Measurements from ENCODE around the gene LIPN. TPM values are rescaled to one million over a fixed set of nuclear protein-coding genes. Genes with fewer than 3 reads are reported as not detected.

LIPN gene
- polyA plus RNA-seq, 1 experiment = not detected

DNA sequence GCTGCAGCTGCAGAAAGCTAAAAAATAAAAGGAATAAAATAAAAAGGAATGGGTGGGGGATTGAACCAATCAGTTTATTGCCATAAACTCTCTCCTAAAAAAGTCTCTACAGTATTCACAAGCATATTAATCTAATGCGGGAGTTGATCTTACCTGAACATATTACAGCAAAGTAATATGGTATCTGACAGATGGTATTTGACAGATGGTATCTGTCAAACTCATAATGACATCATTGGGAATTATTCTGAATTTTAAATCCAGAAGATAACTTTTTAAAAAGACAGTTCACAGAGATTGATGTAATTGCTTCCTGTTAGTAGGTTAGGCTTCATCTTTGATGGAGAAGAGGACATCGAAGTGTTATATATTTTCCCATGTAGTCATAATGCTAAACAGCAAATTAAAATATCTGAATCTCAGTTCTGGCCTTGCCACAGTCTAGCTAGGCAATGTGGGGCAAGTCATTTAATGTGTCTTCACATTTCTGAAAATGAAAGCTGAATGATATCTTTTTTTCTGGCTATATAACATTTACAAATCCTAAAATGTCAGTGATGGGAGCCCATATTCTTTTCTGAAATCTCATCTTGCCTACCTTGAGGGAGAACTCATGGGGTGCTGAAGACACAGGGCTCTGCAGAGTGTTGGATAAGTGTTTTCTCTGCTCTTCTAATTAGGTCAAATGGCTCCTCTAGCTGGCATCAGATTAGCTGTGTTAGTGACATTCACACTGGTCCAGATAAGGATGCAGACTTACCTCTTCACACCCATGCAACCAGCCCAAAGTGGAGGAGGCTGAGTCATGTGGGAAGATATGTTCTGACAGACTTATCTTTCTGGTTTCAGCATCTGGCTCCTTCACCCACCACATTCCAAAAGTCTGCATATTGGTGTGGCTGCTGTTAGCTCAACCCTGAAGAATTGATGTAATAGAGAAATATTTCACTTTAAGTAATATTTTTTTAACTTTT lies 40.6 kb downstream of the LIPN start:
- peak; percentile 18 for DNase-seq (ENCODE audit: low read depth, low spot score)
- Histone ChIP-seq H3K27ac (ENCODE audit: low read depth, low read length) (no peak overlapping the region), H3K4me3 (ENCODE audit: low read depth, low read length) (no peak overlapping the region), H3K27me3 (ENCODE audit: control insufficient read depth, insufficient read depth, low read length) (no peaks in the 10 kb centered on the region), H3K9me3 (ENCODE audit: control insufficient read depth, insufficient read depth, low read length) (no peaks in the 10 kb centered on the region)
- ChIA-PET POLR2A (no interaction called here), CTCF (interaction anchor here (1.0 to 2.9 kb wide), 2 partner anchors 9 to 217 kb away, joined by 3 to 24 read pairs; partner anchors contain the start of gene RNLS)
- TF ChIP-seq, protein P1, sequence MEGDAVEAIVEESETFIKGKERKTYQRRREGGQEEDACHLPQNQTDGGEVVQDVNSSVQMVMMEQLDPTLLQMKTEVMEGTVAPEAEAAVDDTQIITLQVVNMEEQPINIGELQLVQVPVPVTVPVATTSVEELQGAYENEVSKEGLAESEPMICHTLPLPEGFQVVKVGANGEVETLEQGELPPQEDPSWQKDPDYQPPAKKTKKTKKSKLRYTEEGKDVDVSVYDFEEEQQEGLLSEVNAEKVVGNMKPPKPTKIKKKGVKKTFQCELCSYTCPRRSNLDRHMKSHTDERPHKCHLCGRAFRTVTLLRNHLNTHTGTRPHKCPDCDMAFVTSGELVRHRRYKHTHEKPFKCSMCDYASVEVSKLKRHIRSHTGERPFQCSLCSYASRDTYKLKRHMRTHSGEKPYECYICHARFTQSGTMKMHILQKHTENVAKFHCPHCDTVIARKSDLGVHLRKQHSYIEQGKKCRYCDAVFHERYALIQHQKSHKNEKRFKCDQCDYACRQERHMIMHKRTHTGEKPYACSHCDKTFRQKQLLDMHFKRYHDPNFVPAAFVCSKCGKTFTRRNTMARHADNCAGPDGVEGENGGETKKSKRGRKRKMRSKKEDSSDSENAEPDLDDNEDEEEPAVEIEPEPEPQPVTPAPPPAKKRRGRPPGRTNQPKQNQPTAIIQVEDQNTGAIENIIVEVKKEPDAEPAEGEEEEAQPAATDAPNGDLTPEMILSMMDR (IDR thresholded peaks at IDR 0.05; ENCODE audit: low read depth, low read length) = no peak

DNA sequence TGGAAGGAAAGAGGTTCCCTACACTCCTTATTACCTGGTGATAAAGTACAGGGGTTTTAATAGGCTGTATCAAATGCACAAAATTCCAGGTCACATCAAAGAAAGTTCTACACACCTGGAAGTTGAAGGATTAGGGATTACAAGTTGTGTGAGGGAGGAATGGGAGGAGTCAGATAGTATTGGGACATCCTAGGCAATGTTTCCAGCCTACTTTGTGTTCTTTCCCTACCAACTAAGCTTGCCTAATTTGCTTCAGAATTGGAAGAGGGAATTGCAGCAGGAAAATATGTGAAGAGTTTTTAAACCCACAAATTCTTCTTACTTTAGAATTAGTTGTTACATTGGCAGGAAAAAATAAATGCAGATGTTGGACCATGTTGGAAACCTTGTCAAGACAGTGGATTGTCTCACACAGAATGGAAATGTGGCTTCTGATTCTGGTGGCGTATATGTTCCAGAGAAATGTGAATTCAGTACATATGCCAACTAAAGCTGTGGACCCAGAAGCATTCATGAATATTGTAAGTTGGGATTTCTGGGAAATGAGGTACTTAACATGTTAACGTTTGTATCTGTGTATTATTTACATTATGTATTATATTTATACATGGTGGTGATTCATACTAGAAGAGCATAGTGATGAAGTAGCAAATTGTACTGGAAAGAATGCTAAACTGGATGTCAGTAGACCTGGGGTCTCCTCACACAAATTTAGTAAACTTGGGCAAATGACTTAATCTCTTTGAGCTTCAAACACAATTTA lies 42.9 kb downstream of the LIPN start, which contains the start of gene LIPM:
Gene LIPM (plus strand): TSS at position 208 of the 763 bp plus-strand sequence. CDS start 167 bp downstream, at position 375.
- TF ChIP-seq, protein P1 (IDR thresholded peaks at IDR 0.05; ENCODE audit: low read depth, low read length) = no peak
- Histone ChIP-seq H3K27ac (ENCODE audit: low read depth, low read length) (no peak within 1 kb of the TSS), H3K27me3 (ENCODE audit: control insufficient read depth, insufficient read depth, low read length) (no peaks in the 10 kb centered on the region), H3K4me3 (ENCODE audit: low read depth, low read length) (no peak within 1 kb of the TSS), H3K9me3 (ENCODE audit: control insufficient read depth, insufficient read depth, low read length) (no peaks in the 10 kb centered on the region)
- CTCF ChIA-PET = interaction anchor here (0.9 to 1.4 kb wide), 3 partner anchors 8 to 237 kb away, joined by 3 to 5 read pairs (median 4); no protein-coding TSS in a partner anchor
- POLR2A ChIA-PET = no interaction called here
- DNase-seq (ENCODE audit: low read depth, low spot score) = no peak

DNA sequence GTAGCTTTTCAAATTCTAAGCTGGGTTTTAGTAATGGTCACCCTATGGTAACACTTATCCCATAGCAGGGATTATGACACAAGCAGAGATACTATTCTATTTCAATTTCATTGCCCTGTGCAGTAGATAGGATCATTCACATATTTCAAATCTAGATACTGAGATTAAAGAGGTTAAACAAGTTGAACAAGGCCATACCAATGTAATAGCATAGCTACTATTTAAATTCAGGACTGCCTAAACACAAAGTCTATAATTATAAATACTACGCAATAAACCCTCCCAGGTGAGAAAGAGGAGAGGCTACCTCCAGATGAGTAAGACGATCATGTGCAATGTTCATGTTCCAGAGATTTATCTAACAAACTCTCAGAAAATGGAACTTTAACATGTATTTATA lies 43.8 kb downstream of the LIPN start:
- Histone ChIP-seq H3K27ac (ENCODE audit: low read depth, low read length) (no peak overlapping the region), H3K9me3 (ENCODE audit: control insufficient read depth, insufficient read depth, low read length) (no peaks in the 10 kb centered on the region), H3K27me3 (ENCODE audit: control insufficient read depth, insufficient read depth, low read length) (no peaks in the 10 kb centered on the region), H3K4me3 (ENCODE audit: low read depth, low read length) (no peak overlapping the region)
- ChIA-PET POLR2A (no interaction called here), CTCF (interaction anchor here (0.6 to 1.3 kb wide), 4 partner anchors 27 to 238 kb away, joined by 3 to 6 read pairs (median 4); no protein-coding TSS in a partner anchor)
- no peak for DNase-seq (ENCODE audit: low read depth, low spot score)
- TF ChIP-seq, protein P1 (IDR thresholded peaks at IDR 0.05; ENCODE audit: low read depth, low read length) = no peak

DNA sequence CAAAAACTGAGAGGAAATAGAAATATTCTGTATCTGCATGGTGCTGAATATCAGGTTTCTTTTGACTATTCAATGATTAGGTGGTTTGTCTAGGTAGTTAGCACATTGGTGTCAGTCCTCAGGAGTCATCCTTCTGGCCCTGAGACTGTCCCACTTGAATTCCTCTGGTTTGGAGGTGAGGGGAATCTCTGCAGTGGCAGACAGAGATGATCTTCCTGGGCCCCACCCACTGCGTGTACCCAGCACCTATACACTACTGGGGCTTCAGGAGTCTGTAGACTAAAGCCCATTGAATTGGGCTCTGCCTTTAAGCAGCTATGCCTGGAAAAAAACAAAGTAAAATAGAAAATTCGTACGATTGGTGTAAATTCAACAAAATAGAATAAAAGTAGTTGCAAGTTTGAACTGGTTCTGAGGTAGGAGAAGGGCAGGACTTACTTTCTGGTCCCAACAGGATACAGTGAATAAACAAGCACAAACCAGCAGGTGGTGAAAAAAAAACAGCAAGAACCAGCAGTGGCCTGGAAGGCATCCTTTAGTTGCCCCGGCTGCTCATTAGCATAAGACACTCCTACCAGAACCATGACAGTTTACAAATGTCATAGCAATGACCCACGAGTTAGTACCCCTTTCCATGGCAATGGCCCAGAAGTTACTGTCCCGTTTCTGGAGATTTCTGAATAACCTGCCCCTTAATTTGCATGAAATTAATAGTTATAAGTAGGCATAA lies 44.4 kb downstream of the LIPN start:
- TF ChIP-seq, protein P1 (IDR thresholded peaks at IDR 0.05; ENCODE audit: low read depth, low read length) = no peak
- DNase-seq (ENCODE audit: low read depth, low spot score) = no peak
- H3K4me3 ChIP-seq (ENCODE audit: low read depth, low read length) = no peak overlapping the region
- CTCF ChIA-PET = interaction anchor here (0.6 to 2.1 kb wide), 6 partner anchors 27 to 239 kb away, joined by 3 to 6 read pairs (median 5); partner anchors contain the start of gene RNLS
- H3K9me3 ChIP-seq (ENCODE audit: control insufficient read depth, insufficient read depth, low read length) = no peaks in the 10 kb centered on the region
- no peaks in the 10 kb centered on the region for H3K27me3 ChIP-seq (ENCODE audit: control insufficient read depth, insufficient read depth, low read length)
- no peak overlapping the region for H3K27ac ChIP-seq (ENCODE audit: low read depth, low read length)
- POLR2A ChIA-PET = no interaction called here
